GM19463 (cell line): ENCODE results near the gene MTHFD1L.
"Not testable (repeated sequence)": the region's sequence is repeated elsewhere in the genome, so short reads cannot be mapped to it uniquely, and the experiment has no call there.

Source experiments
- ATAC-seq: cut with Tn5 transposase; IDR thresholded peaks from one replicate; pipeline ENCODE4 v1.9.1; 2021; ENCODE audit warnings: mild to moderate bottlenecking, moderate library complexity; ENCODE audit not compliant: unreplicated experiment

Gene MTHFD1L

DNA sequence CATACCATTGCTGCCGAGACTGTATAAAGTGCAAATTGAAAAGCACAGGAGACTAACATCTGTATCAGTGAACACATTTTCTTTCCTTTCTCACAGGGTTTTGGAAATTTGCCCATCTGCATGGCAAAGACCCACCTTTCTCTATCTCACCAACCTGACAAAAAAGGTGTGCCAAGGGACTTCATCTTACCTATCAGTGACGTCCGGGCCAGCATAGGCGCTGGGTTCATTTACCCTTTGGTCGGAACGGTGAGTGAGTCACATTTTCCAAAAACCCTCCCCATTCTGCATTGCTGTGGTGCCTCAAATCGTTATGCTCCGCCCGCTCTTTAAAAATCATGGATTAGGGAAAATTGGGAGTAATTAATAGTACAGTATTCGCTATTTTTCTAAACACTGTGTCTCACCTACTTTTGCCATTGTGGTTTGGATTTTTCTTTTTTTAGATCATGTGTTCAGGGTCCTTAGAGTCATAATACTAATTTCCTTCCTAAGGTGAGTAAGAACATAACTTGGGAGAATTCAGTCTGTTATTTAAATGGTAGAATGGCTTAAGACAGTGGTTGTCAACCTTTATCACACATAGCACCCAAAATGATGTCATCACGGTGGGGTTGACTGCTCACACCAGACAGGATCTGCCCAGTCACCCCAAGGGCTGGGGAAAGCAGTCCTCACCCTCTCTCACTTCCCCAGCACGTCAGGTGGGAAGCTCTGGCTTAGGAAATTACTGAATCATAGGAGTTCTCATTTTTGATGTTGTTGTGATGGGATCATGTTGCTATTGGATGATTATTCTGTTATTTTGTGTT, 171.6 kb downstream of the MTHFD1L start:
- ATAC-seq = no peak

GRCh38 chr6:151038616-151039015, 173.1 kb downstream of the MTHFD1L start:
- ATAC-seq = no peak

- ATAC-seq = not testable (repeated sequence)
Observed at GRCh38 chr6:151040888-151041521, 175.5 kb downstream of the MTHFD1L start.

DNA sequence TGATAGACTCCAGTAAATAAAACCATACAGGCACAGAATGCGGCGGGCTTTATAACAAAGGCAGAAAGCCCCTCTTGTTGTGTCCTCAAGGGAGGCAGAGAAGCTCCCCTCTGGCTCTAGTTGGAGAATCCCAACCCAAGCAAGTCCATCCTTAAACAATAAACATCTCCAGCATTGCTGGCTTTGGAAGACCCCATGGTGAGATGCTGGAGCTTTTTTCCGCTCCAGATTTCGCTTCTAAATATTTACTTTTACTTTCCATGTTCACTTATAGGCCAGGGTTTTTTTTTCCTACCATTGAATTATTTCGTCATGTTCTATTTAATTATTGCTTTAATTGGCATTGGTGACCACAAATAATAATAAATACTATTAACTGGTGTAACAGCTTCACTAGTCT, 176.2 kb downstream of the MTHFD1L start:
- no peak for ATAC-seq

- ATAC-seq = not testable (repeated sequence)
Observed at GRCh38 chr6:151042911-151043330, 177.4 kb downstream of the MTHFD1L start.

- no peak for ATAC-seq
Observed at GRCh38 chr6:151043944-151044343, 178.4 kb downstream of the MTHFD1L start.

DNA sequence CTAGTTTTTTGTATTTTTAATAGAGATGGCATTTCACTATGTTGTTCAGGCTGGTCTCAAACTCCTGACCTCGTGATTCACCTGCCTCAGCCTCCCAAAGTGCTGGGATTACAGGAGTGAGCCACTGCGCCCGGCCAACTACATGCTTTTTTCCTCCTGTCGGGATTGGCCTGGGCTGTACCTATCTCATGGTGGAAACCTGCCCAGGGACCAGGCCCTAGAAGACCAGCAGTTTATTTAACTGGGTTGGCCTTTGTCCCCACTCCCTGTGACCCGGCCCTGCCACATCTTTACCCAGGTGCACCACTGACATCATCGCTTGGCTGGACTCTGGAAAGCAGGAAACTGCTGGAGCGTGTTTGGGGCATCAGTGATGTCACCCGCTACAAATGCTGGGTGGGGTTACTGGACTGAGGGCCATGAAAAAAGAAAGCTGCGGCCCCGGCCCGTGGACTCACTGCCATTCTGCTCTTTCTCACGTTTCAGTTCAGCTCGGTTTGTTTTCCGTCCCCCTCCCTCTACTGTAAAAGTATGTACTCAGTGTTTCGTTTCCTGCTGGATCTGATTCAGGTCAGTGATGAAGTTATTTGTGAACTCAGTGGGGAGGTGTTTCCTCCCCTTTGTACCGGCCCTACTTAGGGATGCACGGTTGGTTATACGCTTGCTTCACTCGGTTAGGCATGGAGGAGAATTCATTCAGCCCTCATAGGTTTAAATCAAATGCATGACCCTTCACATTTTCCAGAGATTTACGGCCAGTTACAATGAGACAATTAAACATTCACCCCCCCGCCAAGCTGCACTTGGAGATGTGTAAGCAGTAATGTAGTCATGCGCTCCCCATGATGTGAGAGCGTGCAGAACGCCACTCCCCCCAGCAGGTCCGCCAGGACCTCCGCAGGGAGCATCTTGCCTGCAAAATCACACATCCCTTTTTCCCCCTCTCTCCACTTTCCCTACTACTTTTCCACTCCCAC, 179.3 kb downstream of the MTHFD1L start:
- ATAC-seq = no peak

DNA sequence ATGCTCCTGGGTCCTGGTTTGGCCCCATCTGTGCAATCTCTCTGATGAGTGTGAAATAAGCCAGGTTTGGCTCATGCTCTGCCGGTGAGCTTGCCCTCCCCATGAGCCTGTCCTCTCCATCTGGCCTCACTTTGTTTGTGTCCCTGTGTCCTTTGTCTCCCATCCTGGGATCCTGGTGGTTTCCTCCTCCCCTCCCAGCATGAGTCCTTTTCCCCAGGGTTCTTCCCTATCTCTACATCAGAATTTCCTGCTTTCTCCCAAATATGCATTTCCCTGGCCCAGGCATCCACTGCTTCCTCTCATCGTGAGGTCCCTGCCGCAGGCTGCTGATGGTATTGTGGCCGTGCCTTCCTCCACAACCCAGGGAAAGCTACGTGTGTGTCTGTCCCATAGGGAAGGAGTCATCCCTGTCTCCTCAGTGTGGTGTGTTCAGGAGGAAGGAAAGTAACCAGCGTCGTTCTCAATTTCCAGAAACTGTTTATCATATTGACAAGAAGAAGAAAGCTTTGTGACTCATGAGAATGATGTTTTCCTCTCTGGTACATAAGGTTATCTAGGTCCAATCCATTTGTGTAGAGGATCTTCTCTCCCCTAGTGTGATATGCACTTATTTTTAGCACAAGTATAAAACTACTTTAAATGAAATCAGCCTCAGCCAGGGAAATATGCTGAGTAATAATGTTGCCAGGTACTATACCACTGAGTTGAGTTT, 180.2 kb downstream of the MTHFD1L start:
- not testable (repeated sequence) for ATAC-seq

GRCh38 chr6:151051164-151051563, 185.7 kb downstream of the MTHFD1L start:
- ATAC-seq = no peak

DNA sequence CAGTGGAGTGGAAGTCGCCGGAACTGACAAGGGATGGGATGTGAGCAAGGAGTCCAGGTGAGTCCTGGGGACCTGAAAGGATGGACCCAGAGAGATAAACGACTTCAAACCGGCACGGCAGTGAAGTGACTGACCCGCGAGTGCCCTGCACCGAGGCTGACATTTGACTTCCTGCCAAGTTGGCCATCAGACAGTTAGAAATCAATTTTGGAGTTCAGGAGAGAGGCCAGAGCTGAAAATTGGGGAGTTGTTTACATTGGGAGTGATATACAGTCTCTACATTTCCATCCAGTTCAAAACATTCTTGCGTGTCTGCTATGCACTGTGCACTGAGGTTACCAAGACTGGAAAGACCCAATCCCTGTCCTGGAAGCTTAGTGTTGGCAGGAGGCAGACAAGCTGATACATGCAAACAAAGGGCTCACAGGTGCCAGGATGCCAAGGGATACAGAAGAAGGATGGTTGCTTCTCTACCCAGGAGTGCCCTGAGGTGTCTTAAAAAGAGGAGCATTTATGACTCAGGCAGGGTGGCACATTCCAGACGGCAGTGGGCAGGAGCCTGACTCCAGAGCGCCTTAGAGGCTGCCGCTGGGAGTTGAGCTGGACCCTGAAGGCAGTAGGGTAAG, 186.6 kb downstream of the MTHFD1L start:
- ATAC-seq = no peak

- ATAC-seq = no peak
Observed at GRCh38 chr6:151054306-151054705, 188.8 kb downstream of the MTHFD1L start.

GRCh38 chr6:151056230-151056907, 190.9 kb downstream of the MTHFD1L start:
- no peak for ATAC-seq

GRCh38 chr6:151057061-151057460, 191.6 kb downstream of the MTHFD1L start:
- ATAC-seq = no peak

- ATAC-seq = no peak
Observed at GRCh38 chr6:151058021-151058733, 192.7 kb downstream of the MTHFD1L start.

DNA sequence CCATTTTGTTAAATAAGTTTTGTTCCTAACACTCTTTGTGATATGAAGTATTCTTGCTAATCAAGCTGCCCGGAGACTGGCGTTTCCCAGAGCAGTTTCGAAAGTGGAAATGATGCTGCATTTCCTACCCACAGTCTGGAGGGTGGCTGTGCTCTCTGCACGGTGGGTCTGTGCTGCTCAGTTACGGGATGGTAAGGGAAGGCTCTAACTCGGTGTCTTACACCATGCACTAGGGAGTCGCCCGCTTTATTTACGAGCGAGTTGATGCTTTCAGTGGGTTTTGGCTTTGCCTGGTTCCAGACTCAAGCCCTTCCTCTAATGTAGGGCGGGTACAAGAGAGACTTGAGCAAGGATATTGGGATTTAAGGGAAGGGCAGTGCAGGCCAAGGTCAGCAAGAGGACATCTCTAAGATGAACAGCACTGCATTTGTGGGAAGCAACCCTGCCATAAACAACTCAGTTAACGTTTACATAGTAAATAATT, 194.2 kb downstream of the MTHFD1L start:
- no peak for ATAC-seq

DNA sequence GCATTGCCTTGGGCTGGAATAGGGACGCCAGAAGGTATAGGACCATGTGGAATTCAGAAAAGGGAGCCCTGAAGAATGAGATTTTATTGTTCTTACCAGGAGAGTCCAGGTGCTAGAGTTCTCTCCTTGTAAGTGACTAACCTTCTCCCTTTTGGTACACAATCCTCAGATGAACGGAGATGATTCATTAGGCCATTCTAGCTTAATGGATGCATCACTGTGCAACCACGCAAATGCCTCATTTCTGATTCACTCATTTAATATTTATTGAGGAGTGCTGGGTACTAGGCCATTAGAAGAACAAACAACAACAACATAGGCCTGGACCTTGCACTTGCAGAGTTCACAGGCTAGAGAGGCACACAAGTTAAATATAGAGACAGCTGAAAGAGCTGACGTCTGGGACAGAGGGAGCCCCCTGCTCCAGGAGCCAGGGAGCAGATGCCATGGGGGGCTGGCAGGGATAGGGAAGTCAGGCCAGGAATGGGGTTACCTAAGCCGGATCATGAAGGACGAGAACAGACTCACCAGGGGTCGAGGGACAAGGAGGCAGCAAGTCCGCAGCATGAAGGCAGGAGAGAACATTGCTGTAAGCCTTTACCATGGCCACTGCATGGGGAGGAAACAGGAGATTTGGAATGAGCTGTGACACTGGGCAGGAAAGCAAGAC, 194.7 kb downstream of the MTHFD1L start:
- ATAC-seq = no peak

- no peak for ATAC-seq
Observed at GRCh38 chr6:151060766-151061531, 195.4 kb downstream of the MTHFD1L start.
